ENCODE measurements around the gene SIPA1L2.

SIPA1L2 gene

DNA sequence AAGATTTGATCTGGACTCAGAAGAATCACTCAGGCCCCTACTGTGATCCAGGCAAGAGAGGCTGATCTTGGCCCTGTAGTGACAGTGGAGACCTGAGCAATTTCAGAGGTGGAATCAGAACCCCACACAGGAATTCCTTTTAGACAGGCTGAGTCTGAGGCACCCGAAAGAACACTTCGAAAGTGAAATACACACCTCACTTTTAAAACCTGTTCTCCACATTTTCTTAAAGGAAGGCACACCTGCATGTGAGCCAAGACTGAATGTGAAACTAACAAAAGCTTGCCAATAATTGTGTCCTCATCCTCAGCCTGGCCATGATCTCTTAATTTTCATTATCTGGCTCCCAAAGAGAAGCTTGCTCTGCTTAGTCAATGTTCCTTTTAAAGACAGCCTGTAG is 32.2 kb downstream of the SIPA1L2 start:
- no peak for FAIRE-seq
- TF ChIP-seq POLR2A (IDR thresholded peaks at IDR 0.05; ENCODE audit: low read depth, low read length), result no peak
- DNase-seq (ENCODE audit: insufficient read length, low spot score), result no peak

DNA sequence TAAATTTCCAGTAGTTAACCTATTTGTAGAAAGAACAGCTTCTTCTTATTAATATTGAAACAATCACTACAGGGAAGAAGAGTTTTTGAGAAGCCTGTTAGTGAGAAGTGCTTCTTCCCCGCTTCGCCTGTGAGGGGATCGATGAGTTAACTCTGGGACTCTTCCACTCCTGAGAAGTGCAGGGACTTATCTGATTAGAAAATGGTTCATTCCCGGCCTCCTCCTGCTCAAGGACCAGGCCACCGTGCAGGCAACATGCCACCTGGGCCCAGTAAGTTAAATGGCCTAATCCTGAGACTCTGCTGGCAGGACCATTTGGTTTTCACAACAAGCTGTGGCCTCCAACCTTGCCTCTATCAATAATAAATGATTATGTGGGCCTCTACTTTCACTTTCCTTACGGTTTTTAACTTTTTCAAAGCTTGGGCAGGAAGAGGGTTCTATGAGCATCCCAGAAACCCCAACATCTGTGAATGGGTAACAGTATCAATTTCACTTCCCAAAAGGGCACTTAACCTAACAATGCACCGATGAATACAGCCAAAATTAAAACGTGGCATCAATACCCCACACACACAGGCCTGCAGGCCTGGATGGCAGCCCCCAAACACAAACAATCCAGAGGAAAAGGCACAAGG is 33.1 kb downstream of the SIPA1L2 start:
- DNase-seq (ENCODE audit: insufficient read length, low spot score) (no peak), FAIRE-seq (no peak)
- no peak for TF ChIP-seq POLR2A (IDR thresholded peaks at IDR 0.05; ENCODE audit: low read depth, low read length)

- TF ChIP-seq POLR2A (IDR thresholded peaks at IDR 0.05; ENCODE audit: low read depth, low read length), result no peak
- DNase-seq (ENCODE audit: insufficient read length, low spot score) (no peak), FAIRE-seq (no peak)
Measured at GRCh38 chr1:232594768-232595698, 34.9 kb downstream of the SIPA1L2 start.

DNA sequence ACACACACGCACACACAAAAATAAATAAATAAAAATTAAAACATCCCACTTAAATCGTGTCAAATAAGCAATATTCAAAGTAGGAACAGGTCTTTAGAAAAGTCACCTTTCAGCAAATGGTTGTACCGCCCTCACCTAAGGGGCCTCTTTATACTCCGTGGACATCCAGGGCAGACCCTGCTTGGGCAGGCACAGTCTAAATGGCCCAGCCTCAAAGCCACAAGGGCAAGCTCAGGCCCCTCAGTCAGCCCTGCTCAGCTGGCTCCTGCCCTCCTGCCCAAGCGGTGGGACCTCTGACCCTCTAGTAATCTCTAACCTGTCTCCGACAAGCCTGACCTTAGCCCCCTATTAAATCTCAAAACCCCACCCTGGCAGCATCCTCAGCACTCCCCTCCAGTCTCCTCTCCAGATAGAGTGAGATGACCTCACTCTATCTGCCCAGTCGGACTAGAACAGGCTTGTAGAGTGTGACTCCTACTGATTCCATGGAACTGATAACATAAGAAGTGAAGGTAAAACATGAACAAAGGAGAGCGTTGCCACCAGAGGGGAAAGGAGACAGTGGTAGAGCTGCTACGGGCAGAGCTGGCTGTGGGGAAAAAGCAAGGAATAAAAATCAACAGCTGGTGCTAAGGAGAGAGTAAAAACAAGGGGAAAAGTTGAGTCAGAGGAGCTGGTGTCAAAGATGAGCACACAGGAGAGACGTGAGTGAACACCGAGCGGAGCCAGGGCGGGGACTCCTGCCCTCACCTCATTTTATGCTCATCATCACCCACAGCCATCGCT is 36.0 kb downstream of the SIPA1L2 start:
- DNase-seq (ENCODE audit: insufficient read length, low spot score) (no peak), FAIRE-seq (no peak)
- TF ChIP-seq POLR2A (IDR thresholded peaks at IDR 0.05; ENCODE audit: low read depth, low read length), result no peak

GRCh38 chr1:232591344-232591743 is 38.6 kb downstream of the SIPA1L2 start:
- DNase-seq (ENCODE audit: insufficient read length, low spot score) (no peak), FAIRE-seq (no peak)
- no peak for TF ChIP-seq POLR2A (IDR thresholded peaks at IDR 0.05; ENCODE audit: low read depth, low read length)

DNA sequence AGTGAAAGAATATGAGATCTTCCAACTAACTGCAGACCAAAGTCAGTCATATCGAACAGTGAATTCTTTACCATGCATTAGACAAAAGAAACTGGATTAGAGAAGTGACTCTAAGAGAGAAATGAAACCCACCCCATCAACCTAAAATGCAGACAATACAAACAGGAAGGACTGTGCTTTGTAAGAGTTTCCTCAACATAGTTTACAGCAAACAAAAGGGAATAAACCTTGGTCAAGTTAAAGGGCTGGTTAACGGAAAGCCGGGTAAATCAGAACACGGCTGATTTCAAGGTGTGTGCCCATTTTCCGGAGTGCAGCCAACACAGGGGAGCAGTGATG is 39.2 kb downstream of the SIPA1L2 start:
- no peak for TF ChIP-seq POLR2A (IDR thresholded peaks at IDR 0.05; ENCODE audit: low read depth, low read length)
- DNase-seq (ENCODE audit: insufficient read length, low spot score) (no peak), FAIRE-seq (no peak)

GRCh38 chr1:232589812-232590743 is 39.9 kb downstream of the SIPA1L2 start:
- no peak for DNase-seq (ENCODE audit: insufficient read length, low spot score)
- no peak for TF ChIP-seq POLR2A (IDR thresholded peaks at IDR 0.05; ENCODE audit: low read depth, low read length)
- no peak for FAIRE-seq

GRCh38 chr1:232589111-232589811 is 40.7 kb downstream of the SIPA1L2 start:
- FAIRE-seq, result no peak
- no peak for TF ChIP-seq POLR2A (IDR thresholded peaks at IDR 0.05; ENCODE audit: low read depth, low read length)
- DNase-seq (ENCODE audit: insufficient read length, low spot score), result no peak

- DNase-seq (ENCODE audit: insufficient read length, low spot score) (no peak), FAIRE-seq (no peak)
- no peak for TF ChIP-seq POLR2A (IDR thresholded peaks at IDR 0.05; ENCODE audit: low read depth, low read length)
Measured at GRCh38 chr1:232587141-232588008, 42.6 kb downstream of the SIPA1L2 start.

DNA sequence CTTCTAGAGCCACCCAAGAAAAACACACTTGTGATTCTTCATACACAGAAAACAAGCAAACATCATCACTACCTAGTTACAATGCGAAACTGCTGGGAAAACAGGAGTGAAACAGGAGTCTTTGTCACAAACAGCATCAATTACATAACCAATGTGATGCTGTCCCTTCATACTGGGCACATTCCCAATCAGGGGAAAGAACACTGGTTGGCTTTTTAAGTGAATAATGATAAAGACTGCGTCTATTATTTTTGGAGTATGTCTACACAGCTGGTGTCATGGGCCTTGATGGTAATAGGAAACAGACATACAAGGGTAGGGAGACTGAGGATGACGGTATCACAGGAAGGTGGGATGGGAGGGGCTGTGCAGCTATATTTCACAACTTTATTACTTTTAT is 43.3 kb downstream of the SIPA1L2 start:
- DNase-seq (ENCODE audit: insufficient read length, low spot score) (no peak), FAIRE-seq (no peak)
- no peak for TF ChIP-seq POLR2A (IDR thresholded peaks at IDR 0.05; ENCODE audit: low read depth, low read length)

DNA sequence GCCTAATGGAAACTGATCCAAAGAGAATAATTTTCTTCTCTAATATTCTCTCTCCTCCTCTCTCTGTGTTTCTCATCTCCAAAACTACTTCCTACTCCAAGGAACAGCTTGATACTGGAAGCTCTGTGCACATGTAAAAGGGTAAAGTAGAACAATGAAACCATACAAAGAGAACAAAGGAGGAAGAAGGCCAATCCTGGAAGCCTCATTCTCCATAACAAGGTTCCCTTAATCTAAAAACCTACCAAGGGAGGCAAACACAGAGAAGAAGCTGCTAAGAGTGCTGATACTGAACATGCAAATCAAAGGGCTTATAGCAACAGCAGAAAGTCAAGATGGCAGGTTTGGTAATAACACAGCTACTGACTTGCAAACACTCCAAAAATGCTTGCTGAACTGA is 44.4 kb downstream of the SIPA1L2 start:
- TF ChIP-seq POLR2A (IDR thresholded peaks at IDR 0.05; ENCODE audit: low read depth, low read length), result no peak
- DNase-seq (ENCODE audit: insufficient read length, low spot score) (no peak), FAIRE-seq (no peak)

DNA sequence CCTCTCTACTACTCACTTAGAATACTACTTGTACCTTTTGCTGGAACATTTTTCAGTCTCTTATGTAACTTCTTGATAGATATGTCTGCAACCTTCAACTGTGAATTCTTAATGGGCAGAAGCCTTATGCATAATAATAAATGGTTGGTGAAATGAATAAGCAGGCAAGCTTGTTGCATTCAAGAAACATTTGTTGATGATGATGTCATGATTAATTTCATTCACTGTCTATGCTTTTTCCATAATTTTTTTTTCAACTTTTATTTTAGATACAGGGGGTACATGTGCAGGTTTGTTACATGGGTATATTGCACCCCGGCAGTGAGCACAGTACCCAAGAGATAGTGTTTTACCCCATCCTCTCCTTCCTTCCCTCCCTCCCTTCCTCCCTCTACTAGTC is 48.0 kb downstream of the SIPA1L2 start:
- TF ChIP-seq POLR2A (IDR thresholded peaks at IDR 0.05; ENCODE audit: low read depth, low read length), result no peak
- FAIRE-seq (no peak), DNase-seq (ENCODE audit: insufficient read length, low spot score) (no peak)

Data from H54 (cell line).